ENCODE data around the gene BDNF.

GRCh38 chr11:27722953-27723344 lies 22.7 kb upstream of the BDNF start:
- TF ChIP-seq CTCF (IDR thresholded peaks at IDR 0.05; ENCODE audit: low read depth, low read length) (no peak), EZH2phosphoT487 (IDR thresholded peaks at IDR 0.05; ENCODE audit: low read depth) (no peak)
